ENCODE results near the gene TAGAP.

The TAGAP gene

GRCh38 chr6:159056899-159057298, 12.1 kb upstream of the TAGAP start:
- H3K9me3 ChIP-seq (ENCODE audit: low read length) = no peaks in the 10 kb centered on the region
- H3K36me3 ChIP-seq (ENCODE audit: insufficient read depth, low read length) = no peaks in the 10 kb centered on the region
- no peaks in the 10 kb centered on the region for H3K4me1 ChIP-seq (ENCODE audit: insufficient read depth, low read length)
- no peak overlapping the region for H3K4me3 ChIP-seq (ENCODE audit: low read depth in 1 of 2, low read length in 2 of 2)
- H3K27me3 ChIP-seq (ENCODE audit: control insufficient read depth in 1 of 2, insufficient read depth in 2 of 2, low read length in 2 of 2) = no peaks in the 10 kb centered on the region
- no peak overlapping the region for H3K9ac ChIP-seq (ENCODE audit: low read length)
- no peak overlapping the region for H3K27ac ChIP-seq (ENCODE audit: low read depth, low read length)

- Histone ChIP-seq H3K36me3 (ENCODE audit: insufficient read depth, low read length) (no peaks in the 10 kb centered on the region), H3K9me3 (ENCODE audit: low read length) (no peaks in the 10 kb centered on the region), H3K27ac (ENCODE audit: low read depth, low read length) (no peak overlapping the region), H3K4me3 (ENCODE audit: low read depth in 1 of 2, low read length in 2 of 2) (no peak overlapping the region), H3K27me3 (ENCODE audit: control insufficient read depth in 1 of 2, insufficient read depth in 2 of 2, low read length in 2 of 2) (no peaks in the 10 kb centered on the region), H3K4me1 (ENCODE audit: insufficient read depth, low read length) (no peaks in the 10 kb centered on the region), H3K9ac (ENCODE audit: low read length) (no peak overlapping the region)
These were observed 11.6 kb upstream of the TAGAP start for GRCh38 chr6:159056432-159056831.

GRCh38 chr6:159056003-159056402, 11.2 kb upstream of the TAGAP start:
- H3K4me3 ChIP-seq (ENCODE audit: low read depth in 1 of 2, low read length in 2 of 2) = no peak overlapping the region
- H3K9ac ChIP-seq (ENCODE audit: low read length) = no peak overlapping the region
- H3K27me3 ChIP-seq (ENCODE audit: control insufficient read depth in 1 of 2, insufficient read depth in 2 of 2, low read length in 2 of 2) = no peaks in the 10 kb centered on the region
- H3K4me1 ChIP-seq (ENCODE audit: insufficient read depth, low read length) = no peaks in the 10 kb centered on the region
- no peak overlapping the region for H3K27ac ChIP-seq (ENCODE audit: low read depth, low read length)
- no peaks in the 10 kb centered on the region for H3K36me3 ChIP-seq (ENCODE audit: insufficient read depth, low read length)
- no peaks in the 10 kb centered on the region for H3K9me3 ChIP-seq (ENCODE audit: low read length)

- Histone ChIP-seq H3K27me3 (ENCODE audit: control insufficient read depth in 1 of 2, insufficient read depth in 2 of 2, low read length in 2 of 2) (no peaks in the 10 kb centered on the region), H3K36me3 (ENCODE audit: insufficient read depth, low read length) (no peaks in the 10 kb centered on the region), H3K9me3 (ENCODE audit: low read length) (no peaks in the 10 kb centered on the region), H3K4me1 (ENCODE audit: insufficient read depth, low read length) (no peaks in the 10 kb centered on the region), H3K9ac (ENCODE audit: low read length) (no peak overlapping the region), H3K27ac (ENCODE audit: low read depth, low read length) (no peak overlapping the region), H3K4me3 (ENCODE audit: low read depth in 1 of 2, low read length in 2 of 2) (no peak overlapping the region)
These were observed 9.1 kb upstream of the TAGAP start for GRCh38 chr6:159053781-159054398.

GRCh38 chr6:159052720-159053119, 7.9 kb upstream of the TAGAP start:
- Histone ChIP-seq H3K4me3 (ENCODE audit: low read depth in 1 of 2, low read length in 2 of 2) (no peak overlapping the region), H3K4me1 (ENCODE audit: insufficient read depth, low read length) (no peaks in the 10 kb centered on the region), H3K9me3 (ENCODE audit: low read length) (no peaks in the 10 kb centered on the region), H3K9ac (ENCODE audit: low read length) (no peak overlapping the region), H3K36me3 (ENCODE audit: insufficient read depth, low read length) (no peaks in the 10 kb centered on the region), H3K27ac (ENCODE audit: low read depth, low read length) (no peak overlapping the region), H3K27me3 (ENCODE audit: control insufficient read depth in 1 of 2, insufficient read depth in 2 of 2, low read length in 2 of 2) (no peaks in the 10 kb centered on the region)

GRCh38 chr6:159047891-159048685, 3.3 kb upstream of the TAGAP start:
- Histone ChIP-seq H3K9ac (ENCODE audit: low read length) (no peak overlapping the region), H3K4me1 (ENCODE audit: insufficient read depth, low read length) (peaks cover 4% of the 10 kb centered on the region), H3K27ac (ENCODE audit: low read depth, low read length) (no peak overlapping the region), H3K36me3 (ENCODE audit: insufficient read depth, low read length) (no peaks in the 10 kb centered on the region), H3K4me3 (ENCODE audit: low read depth in 1 of 2, low read length in 2 of 2) (no peak overlapping the region), H3K27me3 (ENCODE audit: control insufficient read depth in 1 of 2, insufficient read depth in 2 of 2, low read length in 2 of 2) (no peaks in the 10 kb centered on the region), H3K9me3 (ENCODE audit: low read length) (no peaks in the 10 kb centered on the region)

GRCh38 chr6:159045801-159046200, 1.0 kb upstream of the TAGAP start:
- no peak overlapping the region for H3K27ac ChIP-seq (ENCODE audit: low read depth, low read length)
- H3K27me3 ChIP-seq (ENCODE audit: control insufficient read depth in 1 of 2, insufficient read depth in 2 of 2, low read length in 2 of 2) = no peaks in the 10 kb centered on the region
- H3K9me3 ChIP-seq (ENCODE audit: low read length) = no peaks in the 10 kb centered on the region
- no peak overlapping the region for H3K4me3 ChIP-seq (ENCODE audit: low read depth in 1 of 2, low read length in 2 of 2)
- H3K4me1 ChIP-seq (ENCODE audit: insufficient read depth, low read length) = peaks cover 4% of the 10 kb centered on the region
- H3K9ac ChIP-seq (ENCODE audit: low read length) = no peak overlapping the region
- no peaks in the 10 kb centered on the region for H3K36me3 ChIP-seq (ENCODE audit: insufficient read depth, low read length)

- Histone ChIP-seq H3K4me3 (ENCODE audit: low read depth in 1 of 2, low read length in 2 of 2) (no peak overlapping the region), H3K9me3 (ENCODE audit: low read length) (no peaks in the 10 kb centered on the region), H3K4me1 (ENCODE audit: insufficient read depth, low read length) (peaks cover 4% of the 10 kb centered on the region), H3K27ac (ENCODE audit: low read depth, low read length) (no peak overlapping the region), H3K27me3 (ENCODE audit: control insufficient read depth in 1 of 2, insufficient read depth in 2 of 2, low read length in 2 of 2) (no peaks in the 10 kb centered on the region), H3K36me3 (ENCODE audit: insufficient read depth, low read length) (no peaks in the 10 kb centered on the region), H3K9ac (ENCODE audit: low read length) (no peak overlapping the region)
These were observed 844 bp downstream of the TAGAP start for GRCh38 chr6:159043947-159044346.

- H3K27ac ChIP-seq (ENCODE audit: low read depth, low read length) = no peak overlapping the region
- no peak overlapping the region for H3K4me3 ChIP-seq (ENCODE audit: low read depth in 1 of 2, low read length in 2 of 2)
These were observed 1.5 kb downstream of the TAGAP start for GRCh38 chr6:159043251-159043650.

GRCh38 chr6:159042826-159043181, 2.0 kb downstream of the TAGAP start:
- no peak overlapping the region for H3K27ac ChIP-seq (ENCODE audit: low read depth, low read length)
- H3K36me3 ChIP-seq (ENCODE audit: insufficient read depth, low read length) = no peaks in the 10 kb centered on the region
- H3K9me3 ChIP-seq (ENCODE audit: low read length) = no peaks in the 10 kb centered on the region
- H3K4me1 ChIP-seq (ENCODE audit: insufficient read depth, low read length) = peaks cover 4% of the 10 kb centered on the region
- no peak overlapping the region for H3K4me3 ChIP-seq (ENCODE audit: low read depth in 1 of 2, low read length in 2 of 2)
- H3K27me3 ChIP-seq (ENCODE audit: control insufficient read depth in 1 of 2, insufficient read depth in 2 of 2, low read length in 2 of 2) = no peaks in the 10 kb centered on the region
- H3K9ac ChIP-seq (ENCODE audit: low read length) = no peak overlapping the region

More at GRCh38 chr6:159043251-159043650, 1.5 kb downstream of the TAGAP start:
- Histone ChIP-seq H3K9me3 (ENCODE audit: low read length) (no peaks in the 10 kb centered on the region), H3K36me3 (ENCODE audit: insufficient read depth, low read length) (no peaks in the 10 kb centered on the region), H3K27me3 (ENCODE audit: control insufficient read depth in 1 of 2, insufficient read depth in 2 of 2, low read length in 2 of 2) (no peaks in the 10 kb centered on the region), H3K4me1 (ENCODE audit: insufficient read depth, low read length) (peaks cover 4% of the 10 kb centered on the region), H3K9ac (ENCODE audit: low read length) (no peak overlapping the region)

- peak overlapping the region; percentile 15 for H3K9ac ChIP-seq (ENCODE audit: low read length)
- no peaks in the 10 kb centered on the region for H3K9me3 ChIP-seq (ENCODE audit: low read length)
- H3K4me3 ChIP-seq (ENCODE audit: low read depth in 1 of 2, low read length in 2 of 2) = no peak overlapping the region
- H3K27me3 ChIP-seq (ENCODE audit: control insufficient read depth in 1 of 2, insufficient read depth in 2 of 2, low read length in 2 of 2) = no peaks in the 10 kb centered on the region
- no peaks in the 10 kb centered on the region for H3K36me3 ChIP-seq (ENCODE audit: insufficient read depth, low read length)
- H3K4me1 ChIP-seq (ENCODE audit: insufficient read depth, low read length) = peaks cover 4% of the 10 kb centered on the region
- H3K27ac ChIP-seq (ENCODE audit: low read depth, low read length) = no peak overlapping the region
These were observed 2.6 kb downstream of the TAGAP start for GRCh38 chr6:159042003-159042825.
